ENCODE data around the gene FOXL2.

- TF ChIP-seq CTCF (conservative IDR thresholded peaks at IDR 0.05 in 1 of 2, IDR thresholded peaks at IDR 0.05 in 1 of 2; ENCODE audit: extremely low read depth in 1 of 2, insufficient read depth in 1 of 2, low read depth in 1 of 2, low read length in 2 of 2) (no peak), EZH2 (IDR thresholded peaks at IDR 0.05; ENCODE audit: borderline replicate concordance, low read length) (no peak)
Measured at GRCh38 chr3:138939561-138940241, 7.2 kb downstream of the FOXL2 start.

All from mammary epithelial cell (primary cell).